ENCODE results near the gene SPTSSB. TPM values are rescaled to one million over a fixed set of nuclear protein-coding genes. Genes with fewer than 3 reads are reported as not detected.

Gene SPTSSB
- total RNA-seq, 4 donors from 2014 or later, result 0.39 to 0.74 TPM; not detected in 2

GRCh38 chr3:161403251-161403650, 31.9 kb upstream of the SPTSSB start:
- Histone ChIP-seq H3K27me3 (no peaks in the 10 kb centered on the region), H3K36me3 (no peaks in the 10 kb centered on the region), H3K27ac (no peak overlapping the region), H3K4me1 (no peaks in the 10 kb centered on the region), H3K4me3 (no peak overlapping the region), H3K9me3 (peaks cover 0 to 8% (median 0%) of the 10 kb centered on the region in 3 donors)
- ATAC-seq, result no peak
- no peak for TF ChIP-seq EP300 (IDR thresholded peaks at IDR 0.05)
- TF ChIP-seq POLR2AphosphoS5 (IDR thresholded peaks at IDR 0.05), result no peak
- TF ChIP-seq POLR2A (IDR thresholded peaks at IDR 0.05), result no peak
- TF ChIP-seq, protein P1, sequence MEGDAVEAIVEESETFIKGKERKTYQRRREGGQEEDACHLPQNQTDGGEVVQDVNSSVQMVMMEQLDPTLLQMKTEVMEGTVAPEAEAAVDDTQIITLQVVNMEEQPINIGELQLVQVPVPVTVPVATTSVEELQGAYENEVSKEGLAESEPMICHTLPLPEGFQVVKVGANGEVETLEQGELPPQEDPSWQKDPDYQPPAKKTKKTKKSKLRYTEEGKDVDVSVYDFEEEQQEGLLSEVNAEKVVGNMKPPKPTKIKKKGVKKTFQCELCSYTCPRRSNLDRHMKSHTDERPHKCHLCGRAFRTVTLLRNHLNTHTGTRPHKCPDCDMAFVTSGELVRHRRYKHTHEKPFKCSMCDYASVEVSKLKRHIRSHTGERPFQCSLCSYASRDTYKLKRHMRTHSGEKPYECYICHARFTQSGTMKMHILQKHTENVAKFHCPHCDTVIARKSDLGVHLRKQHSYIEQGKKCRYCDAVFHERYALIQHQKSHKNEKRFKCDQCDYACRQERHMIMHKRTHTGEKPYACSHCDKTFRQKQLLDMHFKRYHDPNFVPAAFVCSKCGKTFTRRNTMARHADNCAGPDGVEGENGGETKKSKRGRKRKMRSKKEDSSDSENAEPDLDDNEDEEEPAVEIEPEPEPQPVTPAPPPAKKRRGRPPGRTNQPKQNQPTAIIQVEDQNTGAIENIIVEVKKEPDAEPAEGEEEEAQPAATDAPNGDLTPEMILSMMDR (IDR thresholded peaks at IDR 0.05), result no peak

DNA sequence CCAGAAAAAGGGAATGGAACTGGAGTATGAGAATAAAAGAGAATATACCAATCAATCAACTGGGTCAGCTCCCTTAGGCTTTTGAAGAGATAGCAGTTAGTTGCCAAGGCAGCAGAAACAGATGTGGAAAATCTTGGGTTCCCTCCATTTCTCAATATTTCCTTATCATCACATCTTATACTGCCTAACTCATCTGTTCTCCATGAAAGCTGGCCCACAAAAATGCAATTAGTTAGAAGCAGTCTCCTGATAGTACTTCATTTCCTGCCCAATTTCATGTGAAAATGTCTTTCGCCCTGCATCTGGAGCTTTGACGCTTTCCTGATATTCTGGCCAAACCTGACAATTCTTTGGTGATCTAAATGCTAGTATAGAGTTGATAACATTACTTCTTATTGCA, 30.1 kb upstream of the SPTSSB start:
- WGBS, 2 donors (ENCODE audit: low coverage in 1 of 2), result 88 to 93% methylated on average over 2 of the region's 2 CpGs
- TF ChIP-seq, protein P1 (IDR thresholded peaks at IDR 0.05), result no peak
- TF ChIP-seq POLR2AphosphoS5 (IDR thresholded peaks at IDR 0.05) (no peak), POLR2A (IDR thresholded peaks at IDR 0.05) (no peak), EP300 (IDR thresholded peaks at IDR 0.05) (no peak)
- Histone ChIP-seq H3K36me3 (no peaks in the 10 kb centered on the region), H3K9me3 (peaks cover 0 to 8% (median 0%) of the 10 kb centered on the region in 3 donors), H3K27me3 (no peaks in the 10 kb centered on the region), H3K4me1 (no peaks in the 10 kb centered on the region), H3K4me3 (no peak overlapping the region), H3K27ac (no peak overlapping the region)
- no peak for ATAC-seq

DNA sequence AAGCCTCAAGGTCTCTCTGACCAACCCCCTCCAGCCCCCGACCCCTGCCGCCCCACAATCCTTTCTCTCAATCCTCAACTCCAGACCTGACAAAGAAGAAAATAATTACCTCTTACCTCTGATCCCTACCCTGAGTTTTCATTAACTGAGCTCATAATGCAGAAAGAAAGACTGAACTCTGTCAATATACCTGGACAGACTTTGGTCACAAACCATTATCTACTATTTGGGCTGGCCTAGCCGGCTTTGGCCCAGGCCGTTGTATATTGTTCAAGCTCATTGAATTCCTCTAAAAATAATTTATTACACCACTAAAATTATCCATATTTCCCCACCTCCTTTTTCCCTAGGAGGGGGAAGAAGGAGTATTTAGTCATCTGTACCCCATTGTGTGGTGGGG, 29.3 kb upstream of the SPTSSB start:
- WGBS, 2 donors (ENCODE audit: low coverage in 1 of 2), result 59 to 86% methylated on average over 4 of the region's 4 CpGs

GRCh38 chr3:161395115-161396012, 24.0 kb upstream of the SPTSSB start:
- ATAC-seq, result no peak
- Histone ChIP-seq H3K4me3 (no peak overlapping the region), H3K36me3 (no peaks in the 10 kb centered on the region), H3K4me1 (no peaks in the 10 kb centered on the region), H3K27ac (no peak overlapping the region), H3K9me3 (peaks cover 0 to 5% (median 0%) of the 10 kb centered on the region in 3 donors), H3K27me3 (no peaks in the 10 kb centered on the region)
- 61 to 69% methylated on average over 6 of the region's 6 CpGs for WGBS, 2 donors (ENCODE audit: low coverage in 1 of 2)
- TF ChIP-seq, protein P1 (IDR thresholded peaks at IDR 0.05), result no peak
- TF ChIP-seq EP300 (IDR thresholded peaks at IDR 0.05), result no peak
- TF ChIP-seq POLR2AphosphoS5 (IDR thresholded peaks at IDR 0.05), result no peak
- TF ChIP-seq POLR2A (IDR thresholded peaks at IDR 0.05), result no peak

More for the DNA sequence above, 29.3 kb upstream of the SPTSSB start:
- Histone ChIP-seq H3K4me3 (no peak overlapping the region), H3K27ac (no peak overlapping the region), H3K27me3 (no peaks in the 10 kb centered on the region), H3K9me3 (peaks cover 0 to 8% (median 0%) of the 10 kb centered on the region in 3 donors), H3K36me3 (no peaks in the 10 kb centered on the region), H3K4me1 (no peaks in the 10 kb centered on the region)
- ATAC-seq, result no peak
- no peak for TF ChIP-seq EP300 (IDR thresholded peaks at IDR 0.05)
- TF ChIP-seq, protein P1 (IDR thresholded peaks at IDR 0.05), result no peak
- TF ChIP-seq POLR2A (IDR thresholded peaks at IDR 0.05), result no peak
- TF ChIP-seq POLR2AphosphoS5 (IDR thresholded peaks at IDR 0.05), result no peak

DNA sequence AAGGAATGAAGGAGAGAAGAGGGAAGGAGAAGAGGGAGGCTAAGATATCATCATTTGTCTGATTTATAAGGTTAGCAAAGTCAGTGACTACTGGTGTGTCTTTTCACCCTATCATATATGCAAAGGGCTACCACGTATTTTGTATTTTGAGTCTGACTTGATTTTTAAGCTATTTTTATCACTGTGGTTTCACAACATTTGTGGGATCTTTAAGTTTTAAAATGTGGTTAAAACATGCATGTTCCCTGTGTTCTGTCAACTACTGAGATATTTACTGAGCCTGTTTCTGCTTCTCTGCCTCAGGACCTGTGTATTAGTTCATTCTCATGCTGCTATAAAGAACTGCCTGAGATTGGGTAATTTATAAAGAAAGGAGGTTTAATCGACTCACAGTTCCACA, 22.5 kb upstream of the SPTSSB start:
- Histone ChIP-seq H3K9me3 (peaks cover 0 to 1% (median 0%) of the 10 kb centered on the region in 3 donors), H3K27me3 (no peaks in the 10 kb centered on the region), H3K36me3 (no peaks in the 10 kb centered on the region), H3K4me1 (no peaks in the 10 kb centered on the region), H3K4me3 (no peak overlapping the region), H3K27ac (no peak overlapping the region)
- WGBS, 2 donors (ENCODE audit: low coverage in 1 of 2), result 88% methylated on average over 2 of the region's 2 CpGs
- TF ChIP-seq POLR2AphosphoS5 (IDR thresholded peaks at IDR 0.05) (no peak), POLR2A (IDR thresholded peaks at IDR 0.05) (no peak), EP300 (IDR thresholded peaks at IDR 0.05) (no peak)
- TF ChIP-seq, protein P1 (IDR thresholded peaks at IDR 0.05), result no peak
- no peak for ATAC-seq

All from gastroesophageal sphincter (tissue), 4 donors.